ENCODE results near the gene LAG3.

LAG3 gene

GRCh38 chr12:6775185-6776174 is 3.2 kb downstream of the LAG3 start:
- TF ChIP-seq CTCF (IDR thresholded peaks at IDR 0.05; ENCODE audit: low read depth, low read length) = no peak
- Histone ChIP-seq H3K9me3 (ENCODE audit: severe bottlenecking) (no peaks in the 10 kb centered on the region), H3K27me3 (ENCODE audit: insufficient read depth, low read depth, severe bottlenecking) (no peaks in the 10 kb centered on the region), H3K4me3 (ENCODE audit: low read depth, low read length) (no peak overlapping the region), H3K27ac (no peak overlapping the region), H3K36me3 (peaks cover 57% of the 10 kb centered on the region)
- no peak for DNase-seq

GRCh38 chr12:6777386-6777785 is 5.1 kb downstream of the LAG3 start:
- no peak for TF ChIP-seq CTCF (IDR thresholded peaks at IDR 0.05; ENCODE audit: low read depth, low read length)
- peaks cover 42% of the 10 kb centered on the region for H3K36me3 ChIP-seq
- no peaks in the 10 kb centered on the region for H3K9me3 ChIP-seq (ENCODE audit: severe bottlenecking)
- peak overlapping the region; percentile 75; the same call in 1 of the 2 replicates for H3K27ac ChIP-seq
- no peak for DNase-seq
- no peaks in the 10 kb centered on the region for H3K27me3 ChIP-seq (ENCODE audit: insufficient read depth, low read depth, severe bottlenecking)
- no peak overlapping the region for H3K4me3 ChIP-seq (ENCODE audit: low read depth, low read length)

- Histone ChIP-seq H3K9me3 (ENCODE audit: severe bottlenecking) (no peaks in the 10 kb centered on the region), H3K27ac (peak overlapping the region; percentile 75), H3K36me3 (peaks cover 39% of the 10 kb centered on the region), H3K4me3 (ENCODE audit: low read depth, low read length) (no peak overlapping the region), H3K27me3 (ENCODE audit: insufficient read depth, low read depth, severe bottlenecking) (no peaks in the 10 kb centered on the region)
- TF ChIP-seq CTCF (IDR thresholded peaks at IDR 0.05; ENCODE audit: low read depth, low read length) = no peak
- DNase-seq = peak; percentile 68
These were observed 5.9 kb downstream of the LAG3 start for GRCh38 chr12:6778217-6778573.

- peak overlapping the region; percentile 75 for H3K27ac ChIP-seq
- no peaks in the 10 kb centered on the region for H3K27me3 ChIP-seq (ENCODE audit: insufficient read depth, low read depth, severe bottlenecking)
- H3K36me3 ChIP-seq = peaks cover 37% of the 10 kb centered on the region
- peak; percentile 90 for TF ChIP-seq CTCF (IDR thresholded peaks at IDR 0.05; ENCODE audit: low read depth, low read length)
- peak overlapping the region; percentile 4; the same call in 1 of the 2 replicates for H3K4me3 ChIP-seq (ENCODE audit: low read depth, low read length)
- H3K9me3 ChIP-seq (ENCODE audit: severe bottlenecking) = no peaks in the 10 kb centered on the region
- peak; percentile 97 for DNase-seq
These were observed 6.5 kb downstream of the LAG3 start for GRCh38 chr12:6778574-6779550.

GRCh38 chr12:6779708-6780432 is 7.5 kb downstream of the LAG3 start:
- Histone ChIP-seq H3K27ac (no peak overlapping the region; the same call in 1 of the 2 replicates), H3K27me3 (ENCODE audit: insufficient read depth, low read depth, severe bottlenecking) (no peaks in the 10 kb centered on the region), H3K36me3 (peaks cover 31% of the 10 kb centered on the region), H3K4me3 (ENCODE audit: low read depth, low read length) (no peak overlapping the region), H3K9me3 (ENCODE audit: severe bottlenecking) (no peaks in the 10 kb centered on the region)
- TF ChIP-seq CTCF (IDR thresholded peaks at IDR 0.05; ENCODE audit: low read depth, low read length) = no peak
- no peak for DNase-seq

All from WERI-Rb-1 (cell line).